WTC11 (cell line): ENCODE measurements around the gene AGPAT4. TPM values are rescaled to one million over a fixed set of nuclear protein-coding genes. Genes with fewer than 3 reads are reported as not detected.

Experiments used
- ATAC-seq: fragments of 200-7000 bp; cut with Tn5 transposase; 2 replicates; pipeline ENCODE4 v1.10.0; 2021; ENCODE audit warnings: mild to moderate bottlenecking, moderate library complexity
- CTCF ChIA-PET: fragments of 300-600 bp; sonication (Branson Sonifier 250); formaldehyde crosslinking; loops from one replicate; lab custom pipeline; 2021; ENCODE audit warnings: antibody characterized with exemption; lab: Charles Lee
- POLR2A ChIA-PET: fragments of 350-600 bp; sonication (Branson Sonifier 250); formaldehyde crosslinking; loops from one replicate; lab custom pipeline; 2021; ENCODE audit warnings: antibody characterized with exemption; lab: Charles Lee
- DNase-seq: peaks from one replicate; pipeline ENCODE4 v3.0.0; 2021; ENCODE audit warnings: low spot score
- H3K27ac Mint-ChIP-seq: 2 replicates; pipeline ENCODE4 v1.8.0; 2021; ENCODE audit warnings: mixed read lengths
- H3K27me3 Mint-ChIP-seq: 2 replicates; pipeline ENCODE4 v1.8.0; 2021; ENCODE audit warnings: low read depth, mild to moderate bottlenecking, moderate library complexity, mixed read lengths
- H3K36me3 Mint-ChIP-seq: 2 replicates; pipeline ENCODE4 v1.8.0; 2021; ENCODE audit warnings: mixed read lengths
- H3K4me1 Mint-ChIP-seq: 2 replicates; pipeline ENCODE4 v1.8.0; 2022; ENCODE audit warnings: mixed read lengths
- H3K4me3 Mint-ChIP-seq: 2 replicates; pipeline ENCODE4 v1.8.0; 2021; ENCODE audit warnings: mild to moderate bottlenecking, moderate library complexity, mixed read lengths
- H3K9me3 Mint-ChIP-seq: 2 replicates; pipeline ENCODE4 v1.8.0; 2021; ENCODE audit warnings: mixed read lengths
- ATF2 ChIP-seq: sonication (generic); formaldehyde crosslinking; IDR thresholded peaks from 2 replicates; pipeline ENCODE4 v1.8.1; 2022; ENCODE audit warnings: low read depth, missing genetic modification reagents, borderline replicate concordance
- ATF6 ChIP-seq: sonication (generic); formaldehyde crosslinking; IDR thresholded peaks from 2 replicates; pipeline ENCODE4 v1.8.1; 2023; ENCODE audit warnings: mild to moderate bottlenecking, missing genetic modification reagents
- E2F4 ChIP-seq: sonication (generic); formaldehyde crosslinking; IDR thresholded peaks from 2 replicates; pipeline ENCODE4 v1.8.1; 2022; ENCODE audit warnings: low read depth, mild to moderate bottlenecking, moderate library complexity, missing genetic modification reagents, borderline replicate concordance
- ESRRA ChIP-seq: sonication (generic); formaldehyde crosslinking; IDR thresholded peaks from 2 replicates; pipeline ENCODE4 v1.8.1; 2022; ENCODE audit warnings: mild to moderate bottlenecking, missing genetic modification reagents, borderline replicate concordance
- FOXK1 ChIP-seq: sonication (generic); formaldehyde crosslinking; IDR thresholded peaks from 2 replicates; pipeline ENCODE4 v1.8.0; 2022; ENCODE audit warnings: mild to moderate bottlenecking, moderate library complexity, missing genetic modification reagents
- HMGA2 ChIP-seq: fragments of 250-450 bp; sonication (Bioruptor Pico); IDR thresholded peaks from 2 replicates; pipeline ENCODE4 v1.4.0; 2021; ENCODE audit warnings: mild to moderate bottlenecking, moderate library complexity
- MXD4 ChIP-seq: fragments of 250-450 bp; sonication (Bioruptor Pico); IDR thresholded peaks from 2 replicates; pipeline ENCODE4 v1.8.0; 2021; ENCODE audit warnings: mild to moderate bottlenecking, moderate library complexity, borderline replicate concordance
- MYBL2 ChIP-seq: sonication (generic); formaldehyde crosslinking; IDR thresholded peaks from 2 replicates; pipeline ENCODE4 v1.8.1; 2023; ENCODE audit warnings: mild to moderate bottlenecking, moderate library complexity, missing genetic modification reagents
- NR1H2 ChIP-seq: sonication (generic); formaldehyde crosslinking; IDR thresholded peaks from 2 replicates; pipeline ENCODE4 v1.9.0; 2021; ENCODE audit warnings: mild to moderate bottlenecking, moderate library complexity, missing genetic modification reagents
- NR2C2 ChIP-seq: sonication (generic); formaldehyde crosslinking; IDR thresholded peaks from 2 replicates; pipeline ENCODE4 v1.8.0; 2022; ENCODE audit warnings: mild to moderate bottlenecking, missing genetic modification reagents
- SMAD3 ChIP-seq: sonication (generic); formaldehyde crosslinking; IDR thresholded peaks from 2 replicates; pipeline ENCODE4 v1.8.0; 2022; ENCODE audit warnings: missing genetic modification reagents, mild to moderate bottlenecking, borderline replicate concordance
- SMAD4 ChIP-seq: sonication (generic); formaldehyde crosslinking; IDR thresholded peaks from 2 replicates; pipeline ENCODE4 v1.8.0; 2022; ENCODE audit warnings: mild to moderate bottlenecking, missing genetic modification reagents
- SOX15 ChIP-seq: fragments of 250-450 bp; sonication (Bioruptor Pico); IDR thresholded peaks from 2 replicates; pipeline ENCODE4 v1.9.0; 2021; ENCODE audit warnings: mild to moderate bottlenecking
- TEAD1 ChIP-seq: sonication (generic); formaldehyde crosslinking; IDR thresholded peaks from 2 replicates; pipeline ENCODE4 v1.8.0; 2022; ENCODE audit warnings: mild to moderate bottlenecking, missing genetic modification reagents
- TP53 ChIP-seq: sonication (generic); formaldehyde crosslinking; IDR thresholded peaks from 2 replicates; pipeline ENCODE4 v1.8.1; 2023; ENCODE audit warnings: mild to moderate bottlenecking, missing genetic modification reagents
- USF1 ChIP-seq: sonication (generic); formaldehyde crosslinking; IDR thresholded peaks from 2 replicates; pipeline ENCODE4 v1.8.0; 2022; ENCODE audit warnings: mild to moderate bottlenecking, missing genetic modification reagents
- USF2 ChIP-seq: sonication (generic); formaldehyde crosslinking; IDR thresholded peaks from 2 replicates; pipeline ENCODE4 v1.8.1; 2023; ENCODE audit warnings: mild to moderate bottlenecking, missing genetic modification reagents, moderate library complexity
- ZNF232 ChIP-seq: sonication (generic); formaldehyde crosslinking; IDR thresholded peaks from 2 replicates; pipeline ENCODE4 v1.8.0; 2022; ENCODE audit warnings: mild to moderate bottlenecking, missing genetic modification reagents
- ZNF416 ChIP-seq: fragments of 250-450 bp; sonication (Bioruptor Pico); IDR thresholded peaks from 2 replicates; pipeline ENCODE4 v1.9.0; 2021; ENCODE audit warnings: mild to moderate bottlenecking, inconsistent platforms
- total RNA-seq: library from RNA; stranded (reverse); gene quantifications from 3 replicates; pipeline ENCODE4 v1.2.3, GENCODE V29; 2021

AGPAT4 gene
- total RNA-seq, 1 experiment from 2014 or later, result 19.7 TPM

- Mint-ChIP-seq H3K36me3 (peaks cover 7% of the 10 kb centered on the region; the same call in 1 of the 2 replicates), H3K4me1 (peaks cover 29% of the 10 kb centered on the region), H3K9me3 (peaks cover 6% of the 10 kb centered on the region; the same call in 1 of the 2 replicates), H3K27ac (no peak overlapping the region), H3K4me3 (no peak overlapping the region), H3K27me3 (0 out of 2 replicates have a peak, but pooled peaks cover 4% of the 10 kb centered on the region)
- DNase-seq, result no peak
- TF ChIP-seq USF2 (CRISPR knock-in tag) (no peak), ATF6 (CRISPR knock-in tag) (no peak), MXD4 (CRISPR knock-in tag) (no peak), TP53 (CRISPR knock-in tag) (no peak), FOXK1 (CRISPR knock-in tag) (no peak), ATF2 (CRISPR knock-in tag) (no peak), TEAD1 (no peak)
- ATAC-seq, result no peak
- POLR2A ChIA-PET, result interaction anchor here (0.6 to 1.4 kb wide), 3 partner anchors 14 to 96 kb away, joined by 3 to 7 read pairs (median 6); no protein-coding TSS in a partner anchor
- CTCF ChIA-PET, result interaction anchor here (1.3 to 2.2 kb wide), 3 partner anchors 96 to 344 kb away, joined by 3 to 11 read pairs (median 6); no protein-coding TSS in a partner anchor
Observed at GRCh38 chr6:161274898-161275297, 1.0 kb upstream of the AGPAT4 start.

- ChIA-PET POLR2A (interaction anchor here (0.6 to 1.6 kb wide), 5 partner anchors 14 to 136 kb away, joined by 3 to 7 read pairs (median 4); no protein-coding TSS in a partner anchor), CTCF (interaction anchor here (1.0 to 2.2 kb wide), 5 partner anchors 79 to 343 kb away, joined by 3 to 11 read pairs (median 4); no protein-coding TSS in a partner anchor)
- TF ChIP-seq SOX15 (CRISPR knock-in tag) (no peak), NR1H2 (CRISPR knock-in tag) (no peak), ZNF232 (CRISPR knock-in tag) (no peak), ZNF416 (no peak), E2F4 (CRISPR knock-in tag) (no peak)
- Mint-ChIP-seq H3K27ac (peak overlapping the region; percentile 99), H3K4me1 (peaks cover 33% of the 10 kb centered on the region), H3K9me3 (peaks cover 6% of the 10 kb centered on the region; the same call in 1 of the 2 replicates), H3K36me3 (peaks cover 10% of the 10 kb centered on the region; the same call in 1 of the 2 replicates), H3K4me3 (peak overlapping the region; percentile 96), H3K27me3 (0 out of 2 replicates have a peak, but pooled peaks cover 4% of the 10 kb centered on the region)
- DNase-seq (no peak), ATAC-seq (no peak)
Observed at GRCh38 chr6:161274488-161274858, 612 bp upstream of the AGPAT4 start.

- peaks cover 44% of the 10 kb centered on the region for H3K4me1 Mint-ChIP-seq
- peaks cover 6% of the 10 kb centered on the region; the same call in 1 of the 2 replicates for H3K9me3 Mint-ChIP-seq
- H3K36me3 Mint-ChIP-seq, result peaks cover 13% of the 10 kb centered on the region
- ATAC-seq (peak; percentile 4; the same call in 1 of the 2 replicates), DNase-seq (no peak)
- peak overlapping the region; percentile 96 for H3K4me3 Mint-ChIP-seq
- POLR2A ChIA-PET, result interaction anchor here (0.7 to 1.6 kb wide), 6 partner anchors 12 to 80 kb away, joined by 3 to 7 read pairs (median 4); no protein-coding TSS in a partner anchor
- CTCF ChIA-PET, result interaction anchor here (1.0 to 2.2 kb wide), 4 partner anchors 50 to 145 kb away, joined by 3 to 11 read pairs (median 4); no protein-coding TSS in a partner anchor
- H3K27me3 Mint-ChIP-seq, result 0 out of 2 replicates have a peak, but pooled peaks cover 4% of the 10 kb centered on the region
- peak overlapping the region; percentile 78 for H3K27ac Mint-ChIP-seq
- TF ChIP-seq ESRRA (no peak), HMGA2 (CRISPR knock-in tag) (no peak), USF1 (CRISPR knock-in tag) (no peak), SMAD4 (CRISPR knock-in tag) (no peak), MYBL2 (CRISPR knock-in tag) (no peak), NR2C2 (no peak), SMAD3 (CRISPR knock-in tag) (no peak)
- TF ChIP-seq, all 79 proteins: peak for 0
Observed at GRCh38 chr6:161273274-161273751, 548 bp downstream of the AGPAT4 start.
